HEK293 (cell line): ENCODE results near the gene GFM1.

ENCODE experiments used
- KLF8 ChIP-seq: fragments of 450-650 bp; formaldehyde crosslinking; IDR thresholded peaks from 2 replicates; pipeline ENCODE4 v1.5.1; 2016; ENCODE audit warnings: missing biosample characterization, missing genetic modification characterization
- KLF9 ChIP-seq: fragments of 450-650 bp; formaldehyde crosslinking; IDR thresholded peaks from 2 replicates; pipeline ENCODE4 v1.5.1; 2016; ENCODE audit warnings: missing biosample characterization, missing genetic modification characterization, low read depth
- PRDM1 ChIP-seq: fragments of 450-650 bp; formaldehyde crosslinking; IDR thresholded peaks from 2 replicates; pipeline ENCODE4; 2016; ENCODE audit warnings: missing biosample characterization, missing genetic modification characterization
- YY2 ChIP-seq: fragments of 450-650 bp; formaldehyde crosslinking; IDR thresholded peaks from 2 replicates; pipeline ENCODE4 v1.5.1; 2016; ENCODE audit warnings: missing biosample characterization, missing genetic modification characterization
- ZBTB17 ChIP-seq: fragments of 450-650 bp; formaldehyde crosslinking; IDR thresholded peaks from 2 replicates; pipeline ENCODE4 v1.5.1; 2016; ENCODE audit warnings: missing biosample characterization, missing genetic modification characterization
- ZBTB48 ChIP-seq: fragments of 450-650 bp; formaldehyde crosslinking; IDR thresholded peaks from 2 replicates; pipeline ENCODE4 v1.5.1; 2016; ENCODE audit warnings: missing biosample characterization, missing genetic modification characterization
- ZBTB8A ChIP-seq: fragments of 450-650 bp; formaldehyde crosslinking; IDR thresholded peaks from 2 replicates; pipeline ENCODE4 v1.5.1; 2016; ENCODE audit warnings: missing biosample characterization, missing genetic modification characterization
- ZFP37 ChIP-seq: fragments of 450-650 bp; formaldehyde crosslinking; IDR thresholded peaks from 2 replicates; pipeline ENCODE4 v1.5.1; 2016; ENCODE audit warnings: missing biosample characterization, missing genetic modification characterization
- ZFP69B ChIP-seq: fragments of 450-650 bp; formaldehyde crosslinking; IDR thresholded peaks from 2 replicates; pipeline ENCODE4 v1.5.1; 2016; ENCODE audit warnings: missing biosample characterization, missing genetic modification characterization
- ZNF2 ChIP-seq: fragments of 450-650 bp; formaldehyde crosslinking; IDR thresholded peaks from 2 replicates; pipeline ENCODE4 v1.5.1; 2016; ENCODE audit warnings: missing biosample characterization, missing genetic modification characterization
- ZNF302 ChIP-seq: fragments of 450-650 bp; formaldehyde crosslinking; IDR thresholded peaks from 2 replicates; pipeline ENCODE4 v1.5.1; 2016; ENCODE audit warnings: missing biosample characterization, missing genetic modification characterization, low read depth
- ZNF335 ChIP-seq: fragments of 450-650 bp; formaldehyde crosslinking; conservative IDR thresholded peaks from 2 replicates; pipeline ENCODE4 v1.5.1; 2016; ENCODE audit warnings: missing biosample characterization, missing genetic modification characterization
- ZNF366 ChIP-seq: fragments of 450-650 bp; formaldehyde crosslinking; conservative IDR thresholded peaks from 2 replicates; pipeline ENCODE4 v1.5.1; 2016; ENCODE audit warnings: missing biosample characterization, missing genetic modification characterization
- ZNF473 ChIP-seq: fragments of 450-650 bp; formaldehyde crosslinking; IDR thresholded peaks from 2 replicates; pipeline ENCODE4 v1.5.1; 2017; ENCODE audit warnings: missing biosample characterization, missing genetic modification characterization
- ZNF510 ChIP-seq: fragments of 450-650 bp; formaldehyde crosslinking; IDR thresholded peaks from 2 replicates; pipeline ENCODE4 v1.5.1; 2018; ENCODE audit warnings: mild to moderate bottlenecking, missing genetic modification characterization, missing biosample characterization; ENCODE audit not compliant: insufficient replicate concordance
- ZNF558 ChIP-seq: fragments of 450-650 bp; formaldehyde crosslinking; IDR thresholded peaks from 2 replicates; pipeline ENCODE4 v1.5.1; 2016; ENCODE audit warnings: missing biosample characterization, missing genetic modification characterization
- ZNF561 ChIP-seq: fragments of 450-650 bp; IDR thresholded peaks from 2 replicates; pipeline ENCODE4 v1.5.1; 2018; ENCODE audit warnings: missing biosample characterization, missing genetic modification characterization, borderline replicate concordance
- ZNF610 ChIP-seq: fragments of 450-650 bp; formaldehyde crosslinking; IDR thresholded peaks from 2 replicates; pipeline ENCODE4 v1.5.1; 2016; ENCODE audit warnings: missing biosample characterization, missing genetic modification characterization, borderline replicate concordance
- ZNF677 ChIP-seq: fragments of 450-650 bp; IDR thresholded peaks from 2 replicates; pipeline ENCODE4 v1.5.0; 2018; ENCODE audit warnings: missing biosample characterization, mild to moderate bottlenecking, missing genetic modification characterization, moderate library complexity
- ZNF843 ChIP-seq: fragments of 450-650 bp; formaldehyde crosslinking; IDR thresholded peaks from 2 replicates; pipeline ENCODE4 v1.5.1; 2016; ENCODE audit warnings: missing biosample characterization, missing genetic modification characterization
- TF ChIP-seq, protein P1 (sequence below): fragments of 450-650 bp; formaldehyde crosslinking; IDR thresholded peaks from 2 replicates; pipeline ENCODE4 v1.5.1; 2016; ENCODE audit warnings: missing biosample characterization, missing genetic modification characterization, borderline replicate concordance
- TF ChIP-seq, protein P2 (sequence below): fragments of 450-650 bp; formaldehyde crosslinking; IDR thresholded peaks from 2 replicates; pipeline ENCODE4 v1.5.1; 2016; ENCODE audit warnings: missing biosample characterization, missing genetic modification characterization
- TF ChIP-seq, protein P3 (sequence below): fragments of 450-650 bp; formaldehyde crosslinking; IDR thresholded peaks from 2 replicates; pipeline ENCODE4 v1.5.1; 2016; ENCODE audit warnings: missing biosample characterization, missing genetic modification characterization
- TF ChIP-seq, protein P4 (sequence below): fragments of 450-650 bp; formaldehyde crosslinking; IDR thresholded peaks from 2 replicates; pipeline ENCODE4 v1.5.1; 2016; ENCODE audit warnings: missing biosample characterization, missing genetic modification characterization
- TF ChIP-seq, protein P5 (sequence below): fragments of 450-650 bp; formaldehyde crosslinking; IDR thresholded peaks from 2 replicates; pipeline ENCODE4 v1.5.1; 2016; ENCODE audit warnings: missing biosample characterization, missing genetic modification characterization
- TF ChIP-seq, protein P6 (sequence below): fragments of 450-650 bp; formaldehyde crosslinking; IDR thresholded peaks from 2 replicates; pipeline ENCODE4 v1.5.1; 2016; ENCODE audit warnings: missing biosample characterization, missing genetic modification characterization
- TF ChIP-seq, protein P7 (sequence below): fragments of 450-650 bp; formaldehyde crosslinking; IDR thresholded peaks from 2 replicates; pipeline ENCODE4 v1.5.1; 2016; ENCODE audit warnings: missing biosample characterization, missing genetic modification characterization

GFM1 gene

DNA sequence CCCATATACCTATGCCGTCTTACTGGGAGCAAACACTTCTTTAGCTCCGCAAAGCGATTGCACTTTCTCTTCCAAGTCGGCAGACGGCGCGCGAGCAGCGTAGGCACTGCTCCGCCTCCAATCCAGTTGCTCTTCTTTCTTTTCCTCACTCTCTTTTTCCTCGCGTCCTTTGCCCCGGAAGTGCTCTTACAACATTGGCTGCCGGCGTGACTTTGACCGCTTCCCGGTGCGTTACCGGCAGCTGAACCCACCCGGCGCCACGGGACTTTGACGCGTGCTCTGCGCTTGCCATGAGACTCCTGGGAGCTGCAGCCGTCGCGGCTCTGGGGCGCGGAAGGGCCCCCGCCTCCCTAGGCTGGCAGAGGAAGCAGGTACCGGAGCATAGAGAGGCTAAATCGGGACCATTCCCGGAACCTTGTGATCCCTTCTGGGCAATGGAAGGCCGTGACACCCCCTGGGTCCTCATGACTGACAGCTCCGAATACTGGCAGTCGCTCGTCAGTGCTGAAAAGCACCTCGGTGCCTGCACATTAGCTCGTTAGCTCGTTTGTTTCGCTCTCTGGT lies at the start of gene GFM1 (continued):
- TF ChIP-seq ZBTB48 (tag by site-specific recombination) (no peak; the same call in 1 of the 2 replicates), ZNF302 (no peak), ZNF473 (no peak), ZNF677 (no peak), KLF8 (peak; percentile 66), ZFP37 (tag by site-specific recombination) (peak; percentile 92), ZNF610 (tag by site-specific recombination) (peak; percentile 75), ZNF843 (tag by site-specific recombination) (peak; percentile 48), KLF9 (tag by site-specific recombination) (0 out of 2 replicates have a peak, but pooled peaks have one; percentile 24), YY2 (peak; percentile 40; the same call in 1 of the 2 replicates), ZNF561 (tag by site-specific recombination) (no peak; the same call in 1 of the 2 replicates), ZNF2 (tag by site-specific recombination) (peak; percentile 63; the same call in 1 of the 2 replicates), ZNF510 (no peak), ZBTB8A (tag by site-specific recombination) (peak; percentile 31; the same call in 1 of the 2 replicates), ZFP69B (tag by site-specific recombination) (peak; percentile 64), ZBTB17 (peak; percentile 97), ZNF558 (tag by site-specific recombination) (peak; percentile 56; the same call in 1 of the 2 replicates), ZNF335 (tag by site-specific recombination) (peak; percentile 81), PRDM1 (tag by site-specific recombination) (peak; percentile 88), ZNF366 (peak; percentile 100)
- TF ChIP-seq, protein P1, sequence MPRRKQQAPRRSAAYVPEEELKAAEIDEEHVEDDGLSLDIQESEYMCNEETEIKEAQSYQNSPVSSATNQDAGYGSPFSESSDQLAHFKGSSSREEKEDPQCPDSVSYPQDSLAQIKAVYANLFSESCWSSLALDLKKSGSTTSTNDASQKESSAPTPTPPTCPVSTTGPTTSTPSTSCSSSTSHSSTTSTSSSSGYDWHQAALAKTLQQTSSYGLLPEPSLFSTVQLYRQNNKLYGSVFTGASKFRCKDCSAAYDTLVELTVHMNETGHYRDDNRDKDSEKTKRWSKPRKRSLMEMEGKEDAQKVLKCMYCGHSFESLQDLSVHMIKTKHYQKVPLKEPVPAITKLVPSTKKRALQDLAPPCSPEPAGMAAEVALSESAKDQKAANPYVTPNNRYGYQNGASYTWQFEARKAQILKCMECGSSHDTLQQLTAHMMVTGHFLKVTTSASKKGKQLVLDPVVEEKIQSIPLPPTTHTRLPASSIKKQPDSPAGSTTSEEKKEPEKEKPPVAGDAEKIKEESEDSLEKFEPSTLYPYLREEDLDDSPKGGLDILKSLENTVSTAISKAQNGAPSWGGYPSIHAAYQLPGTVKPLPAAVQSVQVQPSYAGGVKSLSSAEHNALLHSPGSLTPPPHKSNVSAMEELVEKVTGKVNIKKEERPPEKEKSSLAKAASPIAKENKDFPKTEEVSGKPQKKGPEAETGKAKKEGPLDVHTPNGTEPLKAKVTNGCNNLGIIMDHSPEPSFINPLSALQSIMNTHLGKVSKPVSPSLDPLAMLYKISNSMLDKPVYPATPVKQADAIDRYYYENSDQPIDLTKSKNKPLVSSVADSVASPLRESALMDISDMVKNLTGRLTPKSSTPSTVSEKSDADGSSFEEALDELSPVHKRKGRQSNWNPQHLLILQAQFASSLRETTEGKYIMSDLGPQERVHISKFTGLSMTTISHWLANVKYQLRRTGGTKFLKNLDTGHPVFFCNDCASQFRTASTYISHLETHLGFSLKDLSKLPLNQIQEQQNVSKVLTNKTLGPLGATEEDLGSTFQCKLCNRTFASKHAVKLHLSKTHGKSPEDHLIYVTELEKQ: peak; percentile 19; the same call in 1 of the 2 replicates
- TF ChIP-seq, protein P2, sequence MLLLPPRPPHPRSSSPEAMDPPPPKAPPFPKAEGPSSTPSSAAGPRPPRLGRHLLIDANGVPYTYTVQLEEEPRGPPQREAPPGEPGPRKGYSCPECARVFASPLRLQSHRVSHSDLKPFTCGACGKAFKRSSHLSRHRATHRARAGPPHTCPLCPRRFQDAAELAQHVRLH (tag by site-specific recombination): peak; percentile 79
- TF ChIP-seq, protein P3, sequence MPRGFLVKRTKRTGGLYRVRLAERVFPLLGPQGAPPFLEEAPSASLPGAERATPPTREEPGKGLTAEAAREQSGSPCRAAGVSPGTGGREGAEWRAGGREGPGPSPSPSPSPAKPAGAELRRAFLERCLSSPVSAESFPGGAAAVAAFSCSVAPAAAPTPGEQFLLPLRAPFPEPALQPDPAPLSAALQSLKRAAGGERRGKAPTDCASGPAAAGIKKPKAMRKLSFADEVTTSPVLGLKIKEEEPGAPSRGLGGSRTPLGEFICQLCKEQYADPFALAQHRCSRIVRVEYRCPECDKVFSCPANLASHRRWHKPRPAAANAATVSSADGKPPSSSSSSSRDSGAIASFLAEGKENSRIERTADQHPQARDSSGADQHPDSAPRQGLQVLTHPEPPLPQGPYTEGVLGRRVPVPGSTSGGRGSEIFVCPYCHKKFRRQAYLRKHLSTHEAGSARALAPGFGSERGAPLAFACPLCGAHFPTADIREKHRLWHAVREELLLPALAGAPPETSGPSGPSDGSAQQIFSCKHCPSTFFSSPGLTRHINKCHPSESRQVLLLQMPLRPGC: 0 out of 2 replicates have a peak, but pooled peaks have one; percentile 51
- TF ChIP-seq, protein P4, sequence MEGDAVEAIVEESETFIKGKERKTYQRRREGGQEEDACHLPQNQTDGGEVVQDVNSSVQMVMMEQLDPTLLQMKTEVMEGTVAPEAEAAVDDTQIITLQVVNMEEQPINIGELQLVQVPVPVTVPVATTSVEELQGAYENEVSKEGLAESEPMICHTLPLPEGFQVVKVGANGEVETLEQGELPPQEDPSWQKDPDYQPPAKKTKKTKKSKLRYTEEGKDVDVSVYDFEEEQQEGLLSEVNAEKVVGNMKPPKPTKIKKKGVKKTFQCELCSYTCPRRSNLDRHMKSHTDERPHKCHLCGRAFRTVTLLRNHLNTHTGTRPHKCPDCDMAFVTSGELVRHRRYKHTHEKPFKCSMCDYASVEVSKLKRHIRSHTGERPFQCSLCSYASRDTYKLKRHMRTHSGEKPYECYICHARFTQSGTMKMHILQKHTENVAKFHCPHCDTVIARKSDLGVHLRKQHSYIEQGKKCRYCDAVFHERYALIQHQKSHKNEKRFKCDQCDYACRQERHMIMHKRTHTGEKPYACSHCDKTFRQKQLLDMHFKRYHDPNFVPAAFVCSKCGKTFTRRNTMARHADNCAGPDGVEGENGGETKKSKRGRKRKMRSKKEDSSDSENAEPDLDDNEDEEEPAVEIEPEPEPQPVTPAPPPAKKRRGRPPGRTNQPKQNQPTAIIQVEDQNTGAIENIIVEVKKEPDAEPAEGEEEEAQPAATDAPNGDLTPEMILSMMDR: peak; percentile 91
- TF ChIP-seq, protein P5, sequence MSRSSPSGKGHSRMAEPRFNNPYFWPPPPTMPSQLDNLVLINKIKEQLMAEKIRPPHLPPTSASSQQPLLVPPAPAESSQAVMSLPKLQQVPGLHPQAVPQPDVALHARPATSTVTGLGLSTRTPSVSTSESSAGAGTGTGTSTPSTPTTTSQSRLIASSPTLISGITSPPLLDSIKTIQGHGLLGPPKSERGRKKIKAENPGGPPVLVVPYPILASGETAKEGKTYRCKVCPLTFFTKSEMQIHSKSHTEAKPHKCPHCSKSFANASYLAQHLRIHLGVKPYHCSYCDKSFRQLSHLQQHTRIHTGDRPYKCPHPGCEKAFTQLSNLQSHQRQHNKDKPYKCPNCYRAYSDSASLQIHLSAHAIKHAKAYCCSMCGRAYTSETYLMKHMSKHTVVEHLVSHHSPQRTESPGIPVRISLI (tag by site-specific recombination): peak; percentile 97
- TF ChIP-seq, protein P6, sequence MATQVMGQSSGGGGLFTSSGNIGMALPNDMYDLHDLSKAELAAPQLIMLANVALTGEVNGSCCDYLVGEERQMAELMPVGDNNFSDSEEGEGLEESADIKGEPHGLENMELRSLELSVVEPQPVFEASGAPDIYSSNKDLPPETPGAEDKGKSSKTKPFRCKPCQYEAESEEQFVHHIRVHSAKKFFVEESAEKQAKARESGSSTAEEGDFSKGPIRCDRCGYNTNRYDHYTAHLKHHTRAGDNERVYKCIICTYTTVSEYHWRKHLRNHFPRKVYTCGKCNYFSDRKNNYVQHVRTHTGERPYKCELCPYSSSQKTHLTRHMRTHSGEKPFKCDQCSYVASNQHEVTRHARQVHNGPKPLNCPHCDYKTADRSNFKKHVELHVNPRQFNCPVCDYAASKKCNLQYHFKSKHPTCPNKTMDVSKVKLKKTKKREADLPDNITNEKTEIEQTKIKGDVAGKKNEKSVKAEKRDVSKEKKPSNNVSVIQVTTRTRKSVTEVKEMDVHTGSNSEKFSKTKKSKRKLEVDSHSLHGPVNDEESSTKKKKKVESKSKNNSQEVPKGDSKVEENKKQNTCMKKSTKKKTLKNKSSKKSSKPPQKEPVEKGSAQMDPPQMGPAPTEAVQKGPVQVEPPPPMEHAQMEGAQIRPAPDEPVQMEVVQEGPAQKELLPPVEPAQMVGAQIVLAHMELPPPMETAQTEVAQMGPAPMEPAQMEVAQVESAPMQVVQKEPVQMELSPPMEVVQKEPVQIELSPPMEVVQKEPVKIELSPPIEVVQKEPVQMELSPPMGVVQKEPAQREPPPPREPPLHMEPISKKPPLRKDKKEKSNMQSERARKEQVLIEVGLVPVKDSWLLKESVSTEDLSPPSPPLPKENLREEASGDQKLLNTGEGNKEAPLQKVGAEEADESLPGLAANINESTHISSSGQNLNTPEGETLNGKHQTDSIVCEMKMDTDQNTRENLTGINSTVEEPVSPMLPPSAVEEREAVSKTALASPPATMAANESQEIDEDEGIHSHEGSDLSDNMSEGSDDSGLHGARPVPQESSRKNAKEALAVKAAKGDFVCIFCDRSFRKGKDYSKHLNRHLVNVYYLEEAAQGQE (tag by site-specific recombination): 0 out of 2 replicates have a peak, but pooled peaks have one; percentile 48
- TF ChIP-seq, protein P7, sequence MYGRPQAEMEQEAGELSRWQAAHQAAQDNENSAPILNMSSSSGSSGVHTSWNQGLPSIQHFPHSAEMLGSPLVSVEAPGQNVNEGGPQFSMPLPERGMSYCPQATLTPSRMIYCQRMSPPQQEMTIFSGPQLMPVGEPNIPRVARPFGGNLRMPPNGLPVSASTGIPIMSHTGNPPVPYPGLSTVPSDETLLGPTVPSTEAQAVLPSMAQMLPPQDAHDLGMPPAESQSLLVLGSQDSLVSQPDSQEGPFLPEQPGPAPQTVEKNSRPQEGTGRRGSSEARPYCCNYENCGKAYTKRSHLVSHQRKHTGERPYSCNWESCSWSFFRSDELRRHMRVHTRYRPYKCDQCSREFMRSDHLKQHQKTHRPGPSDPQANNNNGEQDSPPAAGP (tag by site-specific recombination): peak; percentile 66; the same call in 1 of the 2 replicates
